Ishikawa (cell line): ENCODE data around the gene KLHL26.

Source experiments
- CEBPB ChIP-seq: IDR thresholded peaks from 2 replicates; pipeline ENCODE4 v1.6.1; 2012
- CREB1 ChIP-seq: IDR thresholded peaks from 2 replicates; pipeline ENCODE4 v1.6.1; 2012; ENCODE audit warnings: low read depth
- EGR1 ChIP-seq: IDR thresholded peaks from 2 replicates; pipeline ENCODE4 v1.6.1; 2012
- EP300 ChIP-seq: IDR thresholded peaks from 2 replicates; pipeline ENCODE4 v1.6.1; 2012; ENCODE audit warnings: borderline replicate concordance
- FOXM1 ChIP-seq: IDR thresholded peaks from 2 replicates; pipeline ENCODE4 v1.6.1; 2012; ENCODE audit warnings: low read depth, borderline replicate concordance
- MAX ChIP-seq: IDR thresholded peaks from 2 replicates; pipeline ENCODE4 v1.6.1; 2012
- NFIC ChIP-seq: IDR thresholded peaks from 2 replicates; pipeline ENCODE4 v1.6.1; 2012
- RAD21 ChIP-seq: IDR thresholded peaks from 2 replicates; pipeline ENCODE4 v1.6.1; 2012; ENCODE audit warnings: low read depth
- REST ChIP-seq: IDR thresholded peaks from 2 replicates; pipeline ENCODE4 v1.6.1; 2012; ENCODE audit warnings: low read depth, mild to moderate bottlenecking
- TAF1 ChIP-seq: IDR thresholded peaks from 2 replicates; pipeline ENCODE4 v1.6.1; 2012; ENCODE audit warnings: low read depth, mild to moderate bottlenecking
- TCF12 ChIP-seq: IDR thresholded peaks from 2 replicates; pipeline ENCODE4 v1.6.1; 2012; ENCODE audit warnings: low read depth
- TEAD4 ChIP-seq: IDR thresholded peaks from 2 replicates; pipeline ENCODE4 v1.6.1; 2012
- YY1 ChIP-seq: IDR thresholded peaks from 2 replicates; pipeline ENCODE4 v1.6.1; 2012; ENCODE audit warnings: low read depth

- TF ChIP-seq TAF1 (no peak), TEAD4 (no peak), EGR1 (no peak), MAX (no peak), YY1 (no peak), EP300 (no peak), CEBPB (no peak), REST (no peak), FOXM1 (no peak), NFIC (no peak), RAD21 (no peak), TCF12 (no peak), CREB1 (no peak)
Observed at GRCh38 chr19:18655173-18655844, 18.5 kb downstream of the KLHL26 start.
